BE2C (cell line): Measurements from ENCODE around the gene CES2.

Experiments
- DNase-seq: peaks from one replicate; pipeline ENCODE4 v3.0.0-alpha.2; 2020
- H3K27me3 ChIP-seq: fragments of 250-450 bp; sonication (Bioruptor Pico); 2 replicates; pipeline ENCODE4 v1.5.1; 2020; ENCODE audit warnings: mild to moderate bottlenecking
- H3K36me3 ChIP-seq: fragments of 250-450 bp; sonication (Bioruptor Pico); 2 replicates; pipeline ENCODE4 v1.5.1; 2020; ENCODE audit warnings: mild to moderate bottlenecking
- H3K4me1 ChIP-seq: fragments of 250-450 bp; sonication (Bioruptor Pico); 2 replicates; pipeline ENCODE4 v1.5.1; 2020
- H3K4me3 ChIP-seq: 2 replicates; pipeline ENCODE4 v1.5.1; 2011; ENCODE audit warnings: low read depth, low read length
- H3K9me3 ChIP-seq: fragments of 250-450 bp; sonication (Bioruptor Pico); 2 replicates; pipeline ENCODE4 v1.5.1; 2020
- TF ChIP-seq, protein P1 (sequence below): IDR thresholded peaks from 2 replicates; pipeline ENCODE4 v1.5.1; 2012; ENCODE audit warnings: mild to moderate bottlenecking, low read depth, low read length

Gene CES2

DNA sequence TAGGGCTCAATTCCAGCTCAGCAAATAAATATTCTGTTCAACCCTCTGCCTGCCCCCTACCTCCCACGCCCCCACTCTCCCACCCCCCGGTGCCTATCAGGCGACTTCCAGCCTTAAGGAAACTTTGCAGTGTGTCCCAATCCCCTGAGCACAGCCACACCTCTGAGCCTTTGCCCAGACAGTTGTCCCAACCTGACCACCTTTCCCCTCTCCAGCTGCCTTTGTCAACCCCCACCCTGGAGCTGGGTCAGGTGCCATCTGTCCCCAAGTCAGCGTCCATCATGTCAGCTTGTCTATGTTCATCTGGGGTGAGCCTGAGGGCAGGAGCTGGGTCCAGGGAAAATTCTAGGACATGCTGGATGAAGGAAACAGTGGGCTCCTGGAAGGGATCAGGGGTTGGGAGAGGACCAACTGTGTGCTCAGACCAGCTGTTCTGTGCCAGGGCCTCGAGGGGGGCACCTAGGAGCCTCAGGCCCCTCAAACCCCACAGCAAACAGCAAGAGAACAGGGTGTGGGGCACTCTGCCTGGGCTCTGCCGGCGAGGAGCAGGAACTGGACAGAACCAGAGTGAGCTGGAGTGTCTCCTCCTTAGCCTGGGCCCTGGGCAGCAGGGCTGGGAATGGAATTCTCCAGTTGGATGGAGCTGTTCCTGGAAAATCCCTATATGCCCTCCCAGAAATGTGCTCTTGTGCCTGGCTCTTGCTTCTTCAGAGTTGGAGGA lies 34.4 kb upstream of the CES2 start:
- no peak overlapping the region for H3K4me3 ChIP-seq
- H3K4me1 ChIP-seq = peaks cover 26% of the 10 kb centered on the region
- DNase-seq = no peak
- H3K27me3 ChIP-seq = no peaks in the 10 kb centered on the region
- TF ChIP-seq, protein P1, sequence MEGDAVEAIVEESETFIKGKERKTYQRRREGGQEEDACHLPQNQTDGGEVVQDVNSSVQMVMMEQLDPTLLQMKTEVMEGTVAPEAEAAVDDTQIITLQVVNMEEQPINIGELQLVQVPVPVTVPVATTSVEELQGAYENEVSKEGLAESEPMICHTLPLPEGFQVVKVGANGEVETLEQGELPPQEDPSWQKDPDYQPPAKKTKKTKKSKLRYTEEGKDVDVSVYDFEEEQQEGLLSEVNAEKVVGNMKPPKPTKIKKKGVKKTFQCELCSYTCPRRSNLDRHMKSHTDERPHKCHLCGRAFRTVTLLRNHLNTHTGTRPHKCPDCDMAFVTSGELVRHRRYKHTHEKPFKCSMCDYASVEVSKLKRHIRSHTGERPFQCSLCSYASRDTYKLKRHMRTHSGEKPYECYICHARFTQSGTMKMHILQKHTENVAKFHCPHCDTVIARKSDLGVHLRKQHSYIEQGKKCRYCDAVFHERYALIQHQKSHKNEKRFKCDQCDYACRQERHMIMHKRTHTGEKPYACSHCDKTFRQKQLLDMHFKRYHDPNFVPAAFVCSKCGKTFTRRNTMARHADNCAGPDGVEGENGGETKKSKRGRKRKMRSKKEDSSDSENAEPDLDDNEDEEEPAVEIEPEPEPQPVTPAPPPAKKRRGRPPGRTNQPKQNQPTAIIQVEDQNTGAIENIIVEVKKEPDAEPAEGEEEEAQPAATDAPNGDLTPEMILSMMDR = no peak
- no peaks in the 10 kb centered on the region for H3K9me3 ChIP-seq
- H3K36me3 ChIP-seq = no peaks in the 10 kb centered on the region

DNA sequence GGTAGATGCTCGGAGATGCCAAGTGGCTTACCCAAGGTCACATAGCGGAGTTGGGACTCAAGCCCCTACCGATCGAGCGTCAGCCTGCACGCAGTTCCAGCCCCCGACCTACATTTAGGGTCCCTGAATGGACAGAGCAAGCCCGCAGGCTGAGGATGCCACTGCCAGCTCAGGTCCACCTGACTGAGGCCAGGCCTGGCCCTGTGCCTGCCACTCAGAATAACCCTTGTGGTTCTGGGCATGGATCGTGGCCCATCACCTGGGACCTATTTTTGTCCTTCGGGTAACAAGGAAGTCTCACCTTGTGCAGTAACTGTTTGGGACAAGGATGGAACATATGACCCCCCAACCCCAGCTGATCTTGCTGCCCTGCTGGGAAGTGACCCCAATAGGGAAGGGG lies 33.7 kb upstream of the CES2 start:
- Histone ChIP-seq H3K4me3 (no peak overlapping the region), H3K36me3 (no peaks in the 10 kb centered on the region), H3K9me3 (no peaks in the 10 kb centered on the region), H3K27me3 (no peaks in the 10 kb centered on the region), H3K4me1 (peaks cover 27% of the 10 kb centered on the region)
- no peak for DNase-seq
- TF ChIP-seq, protein P1 = no peak

DNA sequence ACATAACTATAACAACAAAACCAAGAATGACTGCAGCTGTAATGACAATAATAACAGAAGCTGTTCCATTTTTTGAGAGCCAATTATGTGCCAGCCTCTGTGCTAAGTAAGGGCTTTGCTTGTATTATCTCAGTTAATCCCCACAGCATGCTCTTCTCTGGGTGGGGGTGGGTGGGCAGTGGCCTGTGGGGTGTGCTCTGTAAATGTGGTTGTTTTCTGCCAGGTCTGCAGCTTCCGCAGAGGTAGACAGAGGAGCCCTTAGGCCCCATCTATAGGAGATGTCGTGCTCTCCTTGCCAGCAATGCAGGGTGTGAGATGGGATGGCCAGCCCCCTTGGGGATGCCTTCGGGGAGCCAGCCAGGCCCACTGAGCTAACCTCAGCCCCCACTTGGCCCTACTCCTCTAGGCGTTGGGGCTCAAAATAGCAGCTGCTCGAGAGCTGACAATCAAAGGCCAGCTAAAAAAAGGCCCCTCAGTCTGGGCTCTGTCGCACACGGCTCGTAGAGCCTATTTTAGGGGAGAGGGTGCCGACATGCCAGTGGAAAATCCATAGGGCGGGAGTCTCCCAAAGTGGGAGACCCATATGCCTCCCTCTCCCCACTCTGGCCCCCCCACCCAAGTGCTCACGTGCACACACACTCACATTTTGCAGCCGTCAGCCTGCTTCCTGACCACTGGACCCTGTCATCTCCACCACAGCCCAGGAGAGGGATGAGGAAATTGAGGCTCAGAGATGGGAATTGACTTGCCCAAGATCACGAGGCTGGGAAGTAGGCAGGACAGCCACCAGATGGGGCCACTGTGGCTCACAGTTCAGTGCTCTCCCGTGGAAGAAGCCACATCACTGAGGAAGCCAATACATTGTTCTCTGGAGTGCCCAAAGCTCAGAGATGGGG lies 32.4 kb upstream of the CES2 start:
- Histone ChIP-seq H3K4me1 (peaks cover 27% of the 10 kb centered on the region), H3K9me3 (no peaks in the 10 kb centered on the region), H3K27me3 (no peaks in the 10 kb centered on the region), H3K36me3 (no peaks in the 10 kb centered on the region), H3K4me3 (no peak overlapping the region)
- no peak for DNase-seq
- TF ChIP-seq, protein P1 = no peak

DNA sequence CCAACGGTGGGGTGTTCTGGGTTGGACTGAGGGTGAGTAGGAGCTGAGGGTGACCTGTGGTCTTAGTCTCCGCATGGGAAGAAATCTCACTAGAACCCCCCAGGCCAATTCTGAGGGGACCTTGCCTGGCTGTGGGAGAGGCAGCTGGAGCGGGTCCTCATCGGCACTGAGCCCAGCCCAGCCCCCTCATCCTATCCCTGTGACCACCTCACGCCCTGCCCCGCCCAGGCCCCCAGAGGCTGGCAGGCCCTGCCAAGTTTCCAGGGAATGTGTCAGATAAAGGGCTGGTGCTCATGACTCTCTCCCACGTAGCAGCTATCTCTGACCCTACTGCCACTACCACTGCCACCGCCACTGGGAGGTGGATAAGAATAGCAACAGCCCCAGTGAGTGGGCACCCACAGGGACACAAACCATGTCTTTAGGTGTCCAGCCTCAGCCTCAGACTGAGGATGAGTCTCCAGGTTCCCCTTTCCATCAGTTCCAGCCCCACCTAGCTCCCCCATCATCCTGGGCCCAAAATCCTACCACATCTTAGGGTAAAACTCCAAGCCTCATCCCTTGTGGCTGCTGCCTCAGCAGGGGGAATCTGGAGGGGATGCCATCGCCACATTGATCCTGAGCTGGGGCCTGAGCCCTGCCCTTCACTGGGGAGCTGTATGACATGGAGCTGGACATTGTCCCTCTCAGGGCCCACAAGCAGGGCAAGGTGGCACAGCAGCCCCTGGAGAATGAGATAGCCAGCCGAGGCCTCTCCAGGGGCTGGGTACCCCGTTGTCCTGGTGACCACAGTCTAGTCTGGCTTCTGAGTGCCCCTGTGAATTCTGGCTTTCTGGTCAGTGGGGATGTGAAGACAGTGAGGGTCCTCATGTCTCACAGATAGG lies 31.5 kb upstream of the CES2 start:
- H3K36me3 ChIP-seq = no peaks in the 10 kb centered on the region
- no peaks in the 10 kb centered on the region for H3K9me3 ChIP-seq
- TF ChIP-seq, protein P1 = no peak
- peaks cover 24% of the 10 kb centered on the region for H3K4me1 ChIP-seq
- no peaks in the 10 kb centered on the region for H3K27me3 ChIP-seq
- peak; percentile 28 for DNase-seq
- no peak overlapping the region for H3K4me3 ChIP-seq

DNA sequence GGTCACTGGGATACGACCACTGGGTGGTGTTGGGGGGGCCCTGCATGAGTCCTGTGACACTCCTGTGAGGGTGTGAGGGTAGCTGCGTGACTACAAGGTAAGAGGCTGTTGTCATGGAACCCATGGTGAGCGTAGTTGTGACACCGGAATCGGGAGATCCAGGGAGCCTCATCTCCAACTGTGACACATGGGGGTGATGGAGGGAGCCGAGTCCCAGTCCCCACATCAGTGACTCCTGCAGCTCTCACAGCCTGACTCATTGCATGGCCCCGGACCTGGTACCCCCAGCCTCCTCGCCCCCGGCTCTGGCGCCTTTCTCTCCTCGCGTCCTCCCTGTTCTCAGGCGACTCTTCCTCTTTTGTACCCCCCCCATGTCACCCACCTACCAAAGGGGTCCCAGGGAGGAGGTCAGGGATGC lies 30.9 kb upstream of the CES2 start:
- no peaks in the 10 kb centered on the region for H3K27me3 ChIP-seq
- TF ChIP-seq, protein P1 = no peak
- peaks cover 19% of the 10 kb centered on the region for H3K4me1 ChIP-seq
- no peaks in the 10 kb centered on the region for H3K9me3 ChIP-seq
- no peaks in the 10 kb centered on the region for H3K36me3 ChIP-seq
- no peak overlapping the region for H3K4me3 ChIP-seq
- no peak for DNase-seq
